Aorta (tissue), 5 donors: ENCODE results near the gene IQSEC3. TPM values are rescaled to one million over a fixed set of nuclear protein-coding genes. Genes with fewer than 3 reads are reported as not detected.

ENCODE experiments used
- ATAC-seq: fragments of 200-7000 bp; cut with Tn5 transposase; one replicate; pipeline ENCODE4 v1.9.1; 2022; ENCODE audit warnings: moderate library complexity; ENCODE audit not compliant: low FRiP score
- DNase-seq, 2 donors: peaks; one replicate each; pipeline ENCODE4 v3.0.0-alpha.2; 2020
- H3K27ac ChIP-seq, 2 donors: one replicate each; pipeline ENCODE4 v1.5.1; 2013; ENCODE audit warnings: low read length in 2 of 2, mild to moderate bottlenecking in 2 of 2, moderate library complexity in 2 of 2, control low read depth in 1 of 2, inconsistent platforms in 1 of 2, low read depth in 1 of 2
- H3K27me3 ChIP-seq, 2 donors: one replicate each; pipeline ENCODE4 v1.6.1; 2013; ENCODE audit warnings: control low read depth in 1 of 2, low read length in 1 of 2, mild to moderate bottlenecking in 1 of 2, moderate library complexity in 1 of 2; ENCODE audit not compliant: insufficient read depth in 2 of 2, control insufficient read depth in 1 of 2
- H3K36me3 ChIP-seq, 2 donors: one replicate each; pipeline ENCODE4 v1.6.1; 2013; ENCODE audit warnings: control low read depth in 1 of 2, low read length in 1 of 2, mild to moderate bottlenecking in 1 of 2; ENCODE audit not compliant: insufficient read depth in 2 of 2, control insufficient read depth in 1 of 2
- H3K4me1 ChIP-seq, 2 donors: one replicate each; pipeline ENCODE4 v1.6.1; 2013; ENCODE audit warnings: low read length in 2 of 2, control low read depth in 1 of 2, mild to moderate bottlenecking in 1 of 2, moderate library complexity in 1 of 2; ENCODE audit not compliant: insufficient read depth in 2 of 2, control insufficient read depth in 1 of 2
- H3K4me3 ChIP-seq, 2 donors: one replicate each; pipeline ENCODE4 v1.5.1; 2013; ENCODE audit warnings: low read length in 2 of 2, control low read depth in 1 of 2, mild to moderate bottlenecking in 1 of 2
- H3K9me3 ChIP-seq: one replicate; pipeline ENCODE4 v1.6.1; 2013; ENCODE audit warnings: mild to moderate bottlenecking, low read length; ENCODE audit not compliant: control insufficient read depth
- WGBS, 2 donors: extraction: QIAGEN DNeasy Blood & Tissue Kit; methylation state at CpG; one replicate each; pipeline ENCODE4 v1.1.7; 2013; 5-methylcytosine and 5-hydroxymethylcytosine counted together
- intact Hi-C, 2 donors: fragments of 100-400 bp; cut with DNase I; formaldehyde crosslinking; loops; one replicate each; pipeline versions ENCODE4 v1.14.2 to v1.15.0; 2022
- polyA plus RNA-seq, 2 donors: library from polyadenylated mRNA; stranded (reverse); fragments of 200-250 nt; gene quantifications; one replicate each; pipeline ENCODE4 v1.2.3, GENCODE V29; 2013
- total RNA-seq, 2 donors: library from RNA; stranded (reverse); fragmentation: NEBNext Ultra II Directional; extraction: Animal tissue kit (Norgen Biotek cat#: 25700); gene quantifications; one replicate each; pipeline ENCODE4 v1.2.1, GENCODE V29; 2021
- donor health status: healthy with polysubstance abuse.
- donor health status: Bipolar disorder and iron deficiency.
- donor health status: DM: no; HTN: no; CAD: no.
- donor health status: DM: no; HTN: no; CAD: no.
- donor health status: DM: yes; HTN: yes; CAD: no.

Gene IQSEC3
- total and polyA plus RNA-seq, 4 donors: 0.15 to 6.4 (median 3.0) TPM; not detected in 1

GRCh38 chr12:140162-140561, 73.6 kb downstream of the IQSEC3 start:
- H3K27ac ChIP-seq: no peak overlapping the region
- no peaks in the 10 kb centered on the region for H3K9me3 ChIP-seq
- no peaks in the 10 kb centered on the region for H3K27me3 ChIP-seq
- H3K4me1 ChIP-seq: no peaks in the 10 kb centered on the region
- DNase-seq: no peak
- no peak for ATAC-seq
- H3K36me3 ChIP-seq: no peaks in the 10 kb centered on the region
- H3K4me3 ChIP-seq: no peak overlapping the region
- WGBS, 2 donors: 79 to 84% methylated on average over 5 of the region's 5 CpGs
- intact Hi-C loops: no loop called here

DNA sequence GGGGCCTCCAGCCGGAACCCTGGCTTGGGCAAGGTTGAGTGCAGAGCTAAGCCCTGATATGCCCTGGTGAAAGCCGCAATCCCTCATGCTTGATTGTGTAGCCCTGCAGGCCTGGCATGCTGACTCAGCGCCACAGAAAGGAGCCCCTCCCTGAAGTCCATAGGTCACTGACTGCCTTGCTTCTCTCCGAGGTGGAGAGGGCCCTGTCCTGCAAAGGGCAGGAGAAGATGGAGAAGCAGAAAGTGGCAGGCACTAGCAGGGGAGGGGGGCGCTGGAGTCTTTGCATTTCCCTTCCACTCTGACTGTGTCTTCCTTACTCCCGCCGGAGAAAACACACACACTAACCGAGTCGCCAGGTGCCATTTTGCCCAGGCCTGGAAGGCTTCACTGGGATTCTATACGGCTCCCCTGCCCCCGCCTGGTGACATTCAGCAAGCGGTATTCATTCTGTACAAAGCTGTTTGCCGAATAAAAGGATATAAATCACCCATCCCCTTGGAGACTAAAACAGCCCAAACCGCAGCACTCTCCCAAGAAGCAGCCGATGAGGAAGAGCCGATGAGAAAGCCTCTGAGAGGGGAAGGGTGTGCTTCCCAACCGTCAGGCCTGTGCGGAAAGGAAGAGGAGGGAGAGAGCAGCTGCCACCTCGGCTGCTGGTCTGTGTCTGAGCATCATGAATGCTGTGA, 77.5 kb downstream of the IQSEC3 start:
- 82 to 85% methylated on average over 19 of the region's 19 CpGs for WGBS, 2 donors
- ATAC-seq (no peak), DNase-seq (no peak)
- Histone ChIP-seq H3K36me3 (no peaks in the 10 kb centered on the region), H3K4me3 (no peak overlapping the region), H3K9me3 (no peaks in the 10 kb centered on the region), H3K4me1 (no peaks in the 10 kb centered on the region), H3K27me3 (no peaks in the 10 kb centered on the region), H3K27ac (no peak overlapping the region)
- intact Hi-C loops: no loop called here

DNA sequence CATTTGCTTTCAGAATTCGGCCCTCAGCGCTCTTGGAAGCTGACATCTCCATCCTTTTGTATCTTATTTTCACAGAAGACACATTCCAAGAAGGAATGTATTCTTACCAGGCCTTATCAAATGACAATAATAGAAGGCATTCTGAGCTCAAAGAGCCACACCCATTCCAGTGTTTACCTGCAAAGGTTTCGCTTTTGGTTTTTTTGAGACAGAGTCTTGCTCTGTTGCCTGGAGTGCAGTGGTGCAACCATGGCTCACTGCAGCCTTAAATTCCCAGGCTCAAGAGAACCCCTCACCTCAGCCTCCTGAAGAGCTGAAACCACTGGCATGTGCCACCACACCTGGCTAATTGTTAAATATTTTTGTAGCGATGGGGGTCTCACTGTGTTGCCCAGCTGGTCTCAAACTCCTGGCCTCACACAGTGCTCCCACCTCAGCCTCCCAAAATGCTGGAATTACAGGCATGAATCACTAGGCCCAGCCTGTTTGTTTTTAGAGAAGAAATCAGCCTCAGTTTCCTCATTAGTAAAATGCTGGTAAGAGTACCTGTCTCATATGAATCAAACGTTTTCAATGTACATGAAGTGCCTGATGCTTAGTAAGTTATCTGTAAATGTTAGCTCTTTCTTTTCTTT, 78.2 kb downstream of the IQSEC3 start:
- WGBS, 2 donors: 82 to 96% methylated on average over 5 of the region's 5 CpGs
- Histone ChIP-seq H3K36me3 (no peaks in the 10 kb centered on the region), H3K27me3 (no peaks in the 10 kb centered on the region), H3K9me3 (no peaks in the 10 kb centered on the region), H3K4me3 (no peak overlapping the region), H3K27ac (no peak overlapping the region), H3K4me1 (no peaks in the 10 kb centered on the region)
- ATAC-seq: no peak
- intact Hi-C loops: no loop called here
- DNase-seq: no peak

DNA sequence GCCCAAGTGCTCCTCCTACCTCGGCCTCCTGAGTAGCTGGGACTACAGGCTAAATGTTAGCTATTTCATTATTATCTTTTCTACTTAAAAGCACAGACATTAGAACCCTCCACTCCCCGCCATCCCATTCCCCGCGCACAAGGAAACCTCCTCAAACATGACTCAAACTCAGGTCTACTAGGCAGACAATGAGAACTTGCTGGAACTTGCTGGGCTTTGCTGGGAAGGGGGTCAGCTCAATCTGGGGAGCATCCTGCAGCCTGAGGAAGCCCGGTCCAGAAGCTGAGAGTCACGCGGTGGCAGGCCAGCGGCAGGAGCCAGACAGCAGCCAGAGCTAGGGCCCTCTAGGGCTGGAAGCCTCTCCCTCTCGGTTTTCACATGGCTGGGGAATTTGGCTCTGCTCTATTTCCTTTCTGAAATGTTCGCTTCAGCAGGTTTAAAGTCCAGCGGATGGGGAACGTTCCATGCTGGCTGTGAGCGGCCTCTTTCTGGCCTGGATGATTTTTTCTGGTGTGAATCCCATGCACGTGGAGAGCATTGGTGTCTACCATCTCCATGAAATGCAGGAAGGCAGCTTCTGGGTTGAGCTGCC, 78.9 kb downstream of the IQSEC3 start:
- H3K36me3 ChIP-seq: no peaks in the 10 kb centered on the region
- DNase-seq (no peak), ATAC-seq (no peak)
- no peaks in the 10 kb centered on the region for H3K4me1 ChIP-seq
- no peak overlapping the region for H3K4me3 ChIP-seq
- intact Hi-C loops: no loop called here
- WGBS, 2 donors: 35 to 41% methylated on average over 14 of the region's 14 CpGs
- H3K27ac ChIP-seq: no peak overlapping the region
- H3K27me3 ChIP-seq: no peaks in the 10 kb centered on the region
- no peaks in the 10 kb centered on the region for H3K9me3 ChIP-seq

DNA sequence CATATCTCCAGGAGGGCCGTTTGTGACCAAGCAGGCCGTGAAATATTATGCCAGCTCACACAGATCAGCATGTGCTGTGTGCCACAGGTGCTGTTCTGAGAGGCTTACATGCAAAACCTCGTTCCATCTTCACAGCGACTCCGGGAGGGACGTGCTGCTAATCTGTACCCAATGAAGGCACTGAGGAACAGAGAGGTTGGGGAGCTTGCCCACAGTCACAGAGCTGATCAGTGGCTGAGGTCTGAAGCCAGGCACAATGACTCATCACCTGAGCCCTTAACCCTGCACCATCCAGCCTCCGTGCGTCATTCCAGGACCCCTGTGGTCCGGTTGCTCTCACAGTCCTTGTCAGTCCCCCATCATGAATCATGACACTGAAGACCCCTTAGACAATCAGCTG, 80.7 kb downstream of the IQSEC3 start:
- no peak for DNase-seq
- Histone ChIP-seq H3K27me3 (no peaks in the 10 kb centered on the region), H3K36me3 (no peaks in the 10 kb centered on the region), H3K4me1 (no peaks in the 10 kb centered on the region), H3K4me3 (no peak overlapping the region), H3K27ac (no peak overlapping the region), H3K9me3 (no peaks in the 10 kb centered on the region)
- ATAC-seq: no peak
- intact Hi-C loops: no loop called here
- 92 to 94% methylated on average over 9 of the region's 9 CpGs for WGBS, 2 donors

DNA sequence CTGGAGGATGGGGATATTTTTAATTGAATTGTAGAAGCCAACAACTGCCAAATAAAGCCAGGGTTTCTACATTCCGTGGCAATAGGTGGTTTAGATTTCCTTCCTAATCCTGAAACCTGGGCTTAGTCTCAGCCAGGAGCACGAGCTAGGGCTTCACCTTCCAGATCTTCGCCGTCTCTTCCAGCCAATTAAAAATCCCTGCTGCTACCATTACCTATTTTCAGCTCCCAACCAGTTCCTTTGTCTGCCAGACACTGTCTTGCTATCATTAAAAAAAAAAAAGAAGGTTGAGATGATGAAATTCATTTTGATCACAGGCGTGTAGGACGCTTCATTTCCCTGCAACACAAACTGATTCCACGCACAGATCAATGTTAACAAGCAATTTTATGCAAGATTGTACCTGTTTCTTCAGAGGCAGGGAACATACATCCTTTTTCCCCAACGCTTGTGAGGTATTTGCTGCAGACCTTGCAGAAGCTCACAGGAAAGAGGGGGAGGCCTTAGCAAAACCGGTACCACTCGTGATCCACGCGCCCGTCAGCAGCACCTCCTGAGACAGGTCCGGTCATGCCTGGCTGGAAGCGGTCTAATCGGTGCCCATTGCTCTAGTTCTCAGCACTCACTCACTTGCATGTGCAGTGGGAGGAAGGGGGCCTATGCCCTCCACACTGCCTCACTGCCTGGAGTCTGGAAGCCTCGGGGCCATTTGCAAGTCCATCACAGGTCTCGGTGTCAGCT, 82.3 kb downstream of the IQSEC3 start:
- H3K36me3 ChIP-seq: no peaks in the 10 kb centered on the region
- no peak for ATAC-seq
- DNase-seq: no peak
- no peaks in the 10 kb centered on the region for H3K9me3 ChIP-seq
- H3K27me3 ChIP-seq: no peaks in the 10 kb centered on the region
- 80 to 85% methylated on average over 18 of the region's 18 CpGs for WGBS, 2 donors
- H3K27ac ChIP-seq: no peak overlapping the region
- no peak overlapping the region for H3K4me3 ChIP-seq
- H3K4me1 ChIP-seq: no peaks in the 10 kb centered on the region
- intact Hi-C loops: no loop called here

DNA sequence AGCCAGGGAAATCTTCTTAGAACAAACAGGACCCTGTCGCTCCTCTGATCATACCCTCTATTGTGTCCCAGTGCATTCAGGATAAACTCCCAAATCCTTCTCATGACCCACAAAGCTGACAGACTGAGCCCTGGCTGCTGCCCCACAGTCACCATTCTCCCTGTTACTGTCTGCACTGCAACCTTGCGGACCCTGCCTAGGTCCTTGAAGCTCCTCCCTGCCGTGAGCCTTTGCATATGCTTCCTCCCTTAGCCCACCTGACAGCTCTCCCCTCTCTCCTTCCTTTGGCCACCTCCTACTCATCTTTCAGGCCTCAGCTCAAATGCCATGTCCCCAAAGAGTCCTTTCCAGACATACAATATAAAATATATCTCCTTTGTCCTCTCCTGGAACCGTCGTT, 85.0 kb downstream of the IQSEC3 start:
- Histone ChIP-seq H3K4me3 (no peak overlapping the region), H3K4me1 (no peaks in the 10 kb centered on the region), H3K27me3 (no peaks in the 10 kb centered on the region), H3K27ac (no peak overlapping the region), H3K36me3 (no peaks in the 10 kb centered on the region), H3K9me3 (no peaks in the 10 kb centered on the region)
- ATAC-seq: no peak
- 76% methylated on average over 5 of the region's 5 CpGs for WGBS, 2 donors
- intact Hi-C loops: no loop called here
- no peak for DNase-seq

- Histone ChIP-seq H3K27me3 (no peaks in the 10 kb centered on the region), H3K36me3 (no peaks in the 10 kb centered on the region), H3K4me1 (no peaks in the 10 kb centered on the region), H3K9me3 (no peaks in the 10 kb centered on the region), H3K27ac (no peak overlapping the region), H3K4me3 (no peak overlapping the region)
- 52 to 69% methylated on average over 3 of the region's 3 CpGs for WGBS, 2 donors
- intact Hi-C loops: no loop called here
- ATAC-seq (no peak), DNase-seq (no peak)
These were observed 85.9 kb downstream of the IQSEC3 start for GRCh38 chr12:152440-152839.
